Choroid plexus epithelial cell (primary cell): Measurements from ENCODE around the gene RBP3.

Experiments used
- DNase-seq: peaks from one replicate; pipeline ENCODE4 v3.0.0-alpha.2; 2010; ENCODE audit warnings: low read depth
- H3K4me3 ChIP-seq: 2 replicates; pipeline ENCODE4 v1.5.1; 2011; ENCODE audit warnings: low read depth, mild to moderate bottlenecking, control low read depth, low read length, moderate library complexity
- CTCF ChIP-seq: conservative IDR thresholded peaks from 2 replicates; pipeline ENCODE4 v1.5.1; 2011; ENCODE audit warnings: low read depth, mild to moderate bottlenecking, control low read depth, inconsistent platforms, low read length, moderate library complexity

The RBP3 gene

DNA sequence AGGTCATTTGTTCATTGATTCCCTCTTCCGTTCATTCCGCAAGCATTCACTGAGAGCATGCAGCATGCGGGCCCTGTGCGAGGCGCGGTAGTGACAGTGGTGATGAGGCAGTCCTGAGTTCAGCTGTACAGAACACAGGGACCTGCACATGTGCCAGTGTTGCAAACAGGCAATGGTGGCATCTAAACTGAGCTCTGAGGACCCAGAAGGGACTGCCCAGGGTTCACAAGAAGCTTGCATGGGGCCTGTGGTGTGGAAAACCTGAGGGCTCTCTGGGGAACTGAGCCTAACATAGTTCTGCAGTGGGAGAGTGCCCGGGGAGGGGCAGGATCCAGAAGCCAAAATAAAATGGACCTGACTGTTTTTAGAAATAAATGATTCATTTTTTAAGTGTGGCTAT, 22.7 kb downstream of the RBP3 start:
- TF ChIP-seq CTCF: no peak
- no peak for DNase-seq
- no peak overlapping the region for H3K4me3 ChIP-seq

DNA sequence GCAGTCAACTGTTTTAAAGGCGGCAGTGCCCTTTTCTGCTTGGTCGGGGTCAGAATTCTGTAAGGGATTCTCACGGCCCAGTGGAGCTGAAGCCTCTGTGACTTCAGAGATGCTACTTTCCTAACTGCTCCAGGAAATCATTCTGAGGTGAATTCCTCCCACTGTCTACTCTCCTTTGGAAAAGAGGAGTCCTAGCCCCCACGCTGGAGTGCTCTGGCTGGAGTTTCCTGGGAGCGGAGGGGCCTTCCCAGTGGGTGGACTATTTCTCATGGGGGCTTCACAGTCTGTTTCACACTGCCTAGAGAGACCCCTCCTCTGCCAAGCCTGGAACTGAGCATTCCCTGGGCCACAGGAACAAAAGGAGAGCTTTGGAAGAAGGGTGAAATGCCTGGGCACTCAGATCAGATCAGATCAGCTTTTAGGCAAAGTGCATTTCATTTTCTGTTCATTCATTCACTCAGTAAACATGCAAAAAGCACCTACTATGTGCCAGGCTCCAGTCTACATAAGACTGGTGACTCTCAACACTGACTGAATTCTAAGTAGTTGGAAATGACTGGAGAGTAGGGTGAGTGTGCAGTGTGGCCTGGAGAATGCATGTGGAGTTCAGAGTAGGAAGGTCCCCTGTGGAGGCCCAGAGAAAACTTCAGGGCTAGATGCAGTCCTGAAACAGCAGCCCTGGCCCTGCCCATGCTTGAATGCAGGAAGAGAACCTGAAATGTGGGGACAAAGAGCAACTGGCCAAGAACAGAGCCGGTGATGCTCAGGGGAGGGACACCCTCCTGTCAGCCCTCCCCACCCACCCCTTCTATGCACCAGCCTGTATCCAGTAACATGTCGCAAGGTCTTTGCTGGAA, 23.7 kb downstream of the RBP3 start:
- DNase-seq: peak; percentile 68
- TF ChIP-seq CTCF: no peak
- no peak overlapping the region for H3K4me3 ChIP-seq

DNA sequence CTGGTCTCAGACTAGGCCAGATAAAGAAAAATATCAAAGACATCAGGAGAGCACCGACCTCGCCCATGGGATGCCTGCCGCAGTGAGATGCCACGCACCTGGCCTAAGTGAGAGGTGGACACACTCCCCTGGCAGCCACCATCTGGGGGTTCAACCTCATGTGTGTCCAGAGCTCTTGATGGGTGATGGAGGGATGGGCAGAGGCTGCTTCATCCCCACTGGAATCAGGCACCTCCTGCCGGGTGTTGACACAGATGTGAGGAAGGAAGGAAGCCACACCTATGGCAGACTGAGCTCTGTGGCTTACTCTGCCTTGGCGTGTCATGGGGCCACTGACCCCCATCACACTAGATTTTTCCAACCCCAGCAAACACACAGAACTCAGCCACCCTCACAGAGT, 24.6 kb downstream of the RBP3 start:
- no peak overlapping the region for H3K4me3 ChIP-seq
- TF ChIP-seq CTCF: no peak
- DNase-seq: no peak

DNA sequence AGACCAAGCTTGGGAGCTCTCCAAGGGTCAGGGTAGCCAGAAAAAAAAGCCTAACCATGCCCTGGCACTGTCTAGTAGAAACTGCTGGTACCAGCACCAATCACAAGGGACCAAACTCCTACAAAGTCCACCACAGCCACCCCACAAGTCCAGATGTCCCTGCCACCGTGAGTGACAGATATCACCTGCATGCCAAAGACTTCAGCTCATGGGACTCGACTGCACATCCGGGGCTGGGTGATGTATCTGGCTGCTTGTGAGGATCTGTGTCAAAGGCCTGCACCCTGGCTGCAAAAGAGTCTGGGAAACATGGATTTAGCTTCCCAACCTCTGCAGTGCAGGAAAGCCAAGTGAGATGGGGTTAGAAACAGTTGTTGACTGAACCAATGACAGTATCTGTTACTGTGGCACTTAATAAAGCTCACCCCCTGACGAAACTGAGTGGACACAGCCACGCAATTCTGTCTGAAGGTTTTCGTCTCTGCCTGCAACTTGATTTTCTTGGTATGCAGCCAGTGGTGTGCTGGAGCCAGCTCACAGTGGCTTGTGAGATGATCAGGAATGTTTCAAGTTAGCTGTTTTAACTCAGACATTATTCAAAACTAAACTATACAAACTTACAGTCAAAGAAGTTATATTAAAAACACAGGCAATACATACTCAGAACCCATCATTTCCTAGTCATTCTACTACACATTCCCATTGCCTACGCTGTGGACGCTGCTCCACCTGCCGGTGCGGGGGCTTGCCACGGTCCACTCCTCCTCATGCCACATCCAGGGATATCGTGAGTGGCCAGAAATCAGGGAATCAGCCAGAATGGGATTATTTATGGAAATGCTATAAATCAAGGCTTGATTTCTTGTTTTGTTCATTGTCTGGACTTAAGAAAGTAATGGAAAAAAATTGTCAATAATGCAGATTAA, 26.7 kb downstream of the RBP3 start:
- DNase-seq: peak; percentile 79
- no peak for TF ChIP-seq CTCF
- H3K4me3 ChIP-seq: no peak overlapping the region

GRCh38 chr10:47376522-47377220, 28.5 kb downstream of the RBP3 start:
- no peak overlapping the region for H3K4me3 ChIP-seq
- no peak for DNase-seq
- no peak for TF ChIP-seq CTCF

GRCh38 chr10:47378183-47378510, 30.0 kb downstream of the RBP3 start:
- TF ChIP-seq CTCF: no peak
- H3K4me3 ChIP-seq: no peak overlapping the region
- DNase-seq: no peak
